Transverse colon (tissue), 4 donors: Measurements from ENCODE around the gene GNG3.

Source experiments
- EP300 ChIP-seq: sonication (generic); formaldehyde crosslinking; IDR thresholded peaks from one replicate; pipeline ENCODE4 v1.6.1; 2017; ENCODE audit warnings: antibody characterized with exemption, low read depth
- POLR2A ChIP-seq: fragments of 450-650 bp; IDR thresholded peaks from one replicate; pipeline ENCODE4 v1.6.1; 2016; ENCODE audit warnings: antibody characterized with exemption, mild to moderate bottlenecking, moderate library complexity
- POLR2AphosphoS5 ChIP-seq, 3 donors: sonication (generic); formaldehyde crosslinking; IDR thresholded peaks; one replicate each; pipeline ENCODE4 v1.6.1; 2016; ENCODE audit warnings: antibody characterized with exemption in 3 of 3
- TF ChIP-seq, protein P1 (sequence below), 5 experiments: fragments of 200-600 bp in 3 of 5; fragments of 450-650 bp in 2 of 5; sonication (generic) in 3 of 5; IDR thresholded peaks; 1 replicate in 2 of 5; 2 replicates in 3 of 5; pipeline ENCODE4 v1.5.1; 2016 to 2017; ENCODE audit warnings: antibody characterized with exemption in 5 of 5, inconsistent platforms in 3 of 5, mild to moderate bottlenecking in 2 of 5, moderate library complexity in 1 of 5

DNA sequence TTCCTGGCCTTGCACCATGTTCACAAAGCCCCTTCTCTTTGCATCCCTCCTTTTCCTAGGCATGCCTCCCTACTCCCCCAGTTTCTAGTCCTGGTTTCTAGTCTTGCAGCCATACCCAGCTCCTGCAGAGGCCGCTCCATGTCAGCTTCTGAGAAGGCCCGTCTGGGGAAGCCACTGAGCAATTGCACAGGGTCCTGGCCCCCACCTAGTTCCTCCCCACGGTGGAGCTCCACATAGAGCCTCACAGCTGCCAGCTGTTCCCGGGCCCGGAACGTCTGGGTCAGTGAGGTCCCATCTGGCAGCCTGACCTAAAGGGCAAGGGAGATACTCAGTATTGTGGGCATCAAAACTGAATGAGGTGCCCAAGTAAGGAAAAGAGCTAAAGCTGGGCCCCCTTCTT is 30.8 kb upstream of the GNG3 start:
- TF ChIP-seq, protein P1, sequence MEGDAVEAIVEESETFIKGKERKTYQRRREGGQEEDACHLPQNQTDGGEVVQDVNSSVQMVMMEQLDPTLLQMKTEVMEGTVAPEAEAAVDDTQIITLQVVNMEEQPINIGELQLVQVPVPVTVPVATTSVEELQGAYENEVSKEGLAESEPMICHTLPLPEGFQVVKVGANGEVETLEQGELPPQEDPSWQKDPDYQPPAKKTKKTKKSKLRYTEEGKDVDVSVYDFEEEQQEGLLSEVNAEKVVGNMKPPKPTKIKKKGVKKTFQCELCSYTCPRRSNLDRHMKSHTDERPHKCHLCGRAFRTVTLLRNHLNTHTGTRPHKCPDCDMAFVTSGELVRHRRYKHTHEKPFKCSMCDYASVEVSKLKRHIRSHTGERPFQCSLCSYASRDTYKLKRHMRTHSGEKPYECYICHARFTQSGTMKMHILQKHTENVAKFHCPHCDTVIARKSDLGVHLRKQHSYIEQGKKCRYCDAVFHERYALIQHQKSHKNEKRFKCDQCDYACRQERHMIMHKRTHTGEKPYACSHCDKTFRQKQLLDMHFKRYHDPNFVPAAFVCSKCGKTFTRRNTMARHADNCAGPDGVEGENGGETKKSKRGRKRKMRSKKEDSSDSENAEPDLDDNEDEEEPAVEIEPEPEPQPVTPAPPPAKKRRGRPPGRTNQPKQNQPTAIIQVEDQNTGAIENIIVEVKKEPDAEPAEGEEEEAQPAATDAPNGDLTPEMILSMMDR (IDR thresholded peaks at IDR 0.05): no peak
- TF ChIP-seq POLR2A (no peak), POLR2AphosphoS5 (IDR thresholded peaks at IDR 0.05) (no peak), EP300 (no peak)
